ENCODE data around the gene PCDHGA8.
"Not testable (repeated sequence)": the region's sequence is repeated elsewhere in the genome, so short reads cannot be mapped to it uniquely, and the experiment has no call there.

- not testable (repeated sequence) for TF ChIP-seq RFX5 (IDR thresholded peaks at IDR 0.05; ENCODE audit: low read length); CTCF (IDR thresholded peaks at IDR 0.05); TAF1 (IDR thresholded peaks at IDR 0.05; ENCODE audit: borderline replicate concordance, low read depth, low read length); GATA2 (CRISPR knock-in tag; IDR thresholded peaks at IDR 0.05); YY1 (IDR thresholded peaks at IDR 0.05; ENCODE audit: low read depth); EZH2phosphoT487 (IDR thresholded peaks at IDR 0.05; ENCODE audit: borderline replicate concordance, low read depth); RAD21 (IDR thresholded peaks at IDR 0.05; ENCODE audit: low read length); USF2 (IDR thresholded peaks at IDR 0.05; ENCODE audit: borderline replicate concordance, low read depth, low read length)
Measured at GRCh38 chr5:141346017-141346416, 46.4 kb upstream of the PCDHGA8 start.
